Mesenchymal stem cell (in vitro differentiated cells and primary cell): ENCODE measurements around the gene CYYR1.

Experiments used
- DNase-seq: peaks from one replicate; pipeline ENCODE4 v3.0.0-alpha.2; 2013
- H2AFZ ChIP-seq: one replicate; pipeline ENCODE4 v1.6.1; 2013; ENCODE audit warnings: low read depth, mild to moderate bottlenecking, control low read depth, inconsistent platforms, low read length, moderate library complexity
- H2AK5ac ChIP-seq: 2 replicates; pipeline ENCODE4 v1.6.1; 2013; ENCODE audit warnings: low read length, moderate library complexity, mild to moderate bottlenecking, inconsistent platforms; ENCODE audit not compliant: severe bottlenecking
- H2BK120ac ChIP-seq: one replicate; pipeline ENCODE4 v1.6.1; 2013; ENCODE audit warnings: low read depth, mild to moderate bottlenecking, inconsistent platforms, low read length, moderate library complexity
- H2BK12ac ChIP-seq, 2 experiments: one replicate each; pipeline ENCODE4 v1.6.1; 2013; ENCODE audit warnings: inconsistent platforms in 2 of 2, low read length in 2 of 2, mild to moderate bottlenecking in 2 of 2, moderate library complexity in 2 of 2, control low read depth in 1 of 2
- H2BK15ac ChIP-seq: one replicate; pipeline ENCODE4 v1.6.1; 2013; ENCODE audit warnings: mild to moderate bottlenecking, low read depth, inconsistent platforms; ENCODE audit not compliant: poor library complexity, severe bottlenecking
- H2BK5ac ChIP-seq: 2 replicates; pipeline ENCODE4 v1.6.1; 2013; ENCODE audit warnings: low read depth, mild to moderate bottlenecking, low read length, control low read depth, inconsistent platforms; ENCODE audit not compliant: poor library complexity, severe bottlenecking
- H3K14ac ChIP-seq, 2 experiments: one replicate each; pipeline ENCODE4 v1.6.1; 2013; ENCODE audit warnings: inconsistent platforms in 2 of 2, low read length in 2 of 2, control low read depth in 1 of 2, mild to moderate bottlenecking in 1 of 2, moderate library complexity in 1 of 2
- H3K18ac ChIP-seq, 2 experiments: one replicate each; pipeline ENCODE4 v1.6.1; 2013; ENCODE audit warnings: inconsistent platforms in 2 of 2, low read length in 2 of 2, control low read depth in 1 of 2, low read depth in 1 of 2, mild to moderate bottlenecking in 1 of 2
- H3K23ac ChIP-seq, 2 experiments: one replicate each; pipeline ENCODE4 v1.6.1; 2013; ENCODE audit warnings: inconsistent platforms in 2 of 2, low read length in 2 of 2, mild to moderate bottlenecking in 2 of 2, moderate library complexity in 2 of 2, control low read depth in 1 of 2
- H3K27ac ChIP-seq: 2 replicates; pipeline ENCODE4 v1.5.1; 2013; ENCODE audit warnings: mild to moderate bottlenecking, moderate library complexity, low read length, control low read depth, inconsistent platforms; ENCODE audit not compliant: poor library complexity, severe bottlenecking
- H3K27me3 ChIP-seq, 2 experiments: 2 replicates each; pipeline versions ENCODE4 v1.6.1 to v1.7.0; 2013; ENCODE audit warnings: low read length in 2 of 2, mild to moderate bottlenecking in 2 of 2, moderate library complexity in 2 of 2, control low read depth in 1 of 2, inconsistent platforms in 1 of 2; ENCODE audit not compliant: control insufficient read depth in 1 of 2, insufficient read depth in 1 of 2
- H3K36me3 ChIP-seq, 2 experiments: 2 replicates each; pipeline versions ENCODE4 v1.6.1 to v1.7.0; 2013; ENCODE audit warnings: low read length in 2 of 2, control low read depth in 1 of 2, inconsistent platforms in 1 of 2, low read depth in 1 of 2, mild to moderate bottlenecking in 1 of 2; ENCODE audit not compliant: insufficient read depth in 2 of 2, control insufficient read depth in 1 of 2
- H3K4ac ChIP-seq, 2 experiments: one replicate each; pipeline ENCODE4 v1.6.1; 2013; ENCODE audit warnings: inconsistent platforms in 2 of 2, low read length in 2 of 2, mild to moderate bottlenecking in 2 of 2, moderate library complexity in 2 of 2, control low read depth in 1 of 2, low read depth in 1 of 2
- H3K4me1 ChIP-seq: 2 replicates; pipeline ENCODE4 v1.6.1; 2013; ENCODE audit warnings: low read depth, low read length, control low read depth; ENCODE audit not compliant: control insufficient read depth, insufficient read depth
- H3K4me2 ChIP-seq: 2 replicates; pipeline ENCODE4 v1.6.1; 2013; ENCODE audit warnings: low read length, mild to moderate bottlenecking, inconsistent platforms; ENCODE audit not compliant: poor library complexity, severe bottlenecking
- H3K4me3 ChIP-seq, 2 experiments: 2 replicates each; pipeline versions ENCODE4 v1.5.1 to v1.7.0; 2013; ENCODE audit warnings: low read length in 2 of 2, mild to moderate bottlenecking in 2 of 2, control low read depth in 1 of 2, low read depth in 1 of 2; ENCODE audit not compliant: insufficient read depth in 1 of 2
- H3K79me1 ChIP-seq: replicated peaks from 2 replicates; pipeline ENCODE4 v1.6.1; 2013; ENCODE audit warnings: mild to moderate bottlenecking, control low read depth, low read length, inconsistent platforms; ENCODE audit not compliant: poor library complexity, severe bottlenecking
- H3K9ac ChIP-seq: 2 replicates; pipeline ENCODE4 v1.7.0; 2013; ENCODE audit warnings: mild to moderate bottlenecking, low read length, moderate library complexity
- H3K9me3 ChIP-seq: 2 replicates; pipeline ENCODE4 v1.7.0; 2013; ENCODE audit warnings: mild to moderate bottlenecking, low read length; ENCODE audit not compliant: control insufficient read depth
- H4K8ac ChIP-seq: one replicate; pipeline ENCODE4 v1.6.1; 2013; ENCODE audit warnings: inconsistent platforms, mild to moderate bottlenecking, low read length, moderate library complexity
- H4K91ac ChIP-seq: one replicate; pipeline ENCODE4 v1.6.1; 2013; ENCODE audit warnings: mild to moderate bottlenecking, low read length, inconsistent platforms
- WGBS: methylation state at CpG from one replicate; pipeline ENCODE4 v1.1.7; 2013; ENCODE audit warnings: mixed read lengths; 5-methylcytosine and 5-hydroxymethylcytosine counted together

CYYR1 gene

GRCh38 chr21:26528882-26529281 lies 44.2 kb downstream of the CYYR1 start:
- no peak overlapping the region for H2BK12ac ChIP-seq
- H3K79me1 ChIP-seq = no peaks in the 10 kb centered on the region
- H2AFZ ChIP-seq = no peak overlapping the region
- H3K27ac ChIP-seq = no peak overlapping the region
- H3K27me3 ChIP-seq = no peaks in the 10 kb centered on the region
- H2AK5ac ChIP-seq = no peak overlapping the region
- H3K4ac ChIP-seq = no peak overlapping the region
- no peak overlapping the region for H3K23ac ChIP-seq
- H2BK15ac ChIP-seq = no peak overlapping the region
- H4K8ac ChIP-seq = no peak overlapping the region
- no peak overlapping the region for H3K9ac ChIP-seq
- no peaks in the 10 kb centered on the region for H3K4me1 ChIP-seq
- no peak overlapping the region for H3K4me3 ChIP-seq
- peaks cover 3% of the 10 kb centered on the region for H3K9me3 ChIP-seq
- no peak overlapping the region for H3K14ac ChIP-seq
- no peaks in the 10 kb centered on the region for H3K36me3 ChIP-seq
- H3K4me2 ChIP-seq = no peak overlapping the region
- H2BK120ac ChIP-seq = no peak overlapping the region
- DNase-seq = no peak
- H4K91ac ChIP-seq = no peak overlapping the region
- H2BK5ac ChIP-seq = no peak overlapping the region
- no peak overlapping the region for H3K18ac ChIP-seq

GRCh38 chr21:26522704-26523103 lies 50.4 kb downstream of the CYYR1 start:
- H2BK5ac ChIP-seq = no peak overlapping the region
- H3K14ac ChIP-seq = no peak overlapping the region
- no peaks in the 10 kb centered on the region for H3K4me1 ChIP-seq
- no peak overlapping the region for H3K4me2 ChIP-seq
- WGBS = 45% methylated on average over 6 of the region's 7 CpGs
- H3K79me1 ChIP-seq = no peaks in the 10 kb centered on the region
- no peaks in the 10 kb centered on the region for H3K27me3 ChIP-seq
- H3K18ac ChIP-seq = no peak overlapping the region
- DNase-seq = no peak
- H4K91ac ChIP-seq = no peak overlapping the region
- no peak overlapping the region for H3K27ac ChIP-seq
- no peak overlapping the region for H3K23ac ChIP-seq
- no peak overlapping the region for H2AFZ ChIP-seq
- no peak overlapping the region for H3K9ac ChIP-seq
- H3K4ac ChIP-seq = no peak overlapping the region
- no peaks in the 10 kb centered on the region for H3K36me3 ChIP-seq
- no peak overlapping the region for H2BK15ac ChIP-seq
- H3K4me3 ChIP-seq = no peak overlapping the region
- no peak overlapping the region for H2BK12ac ChIP-seq
- no peak overlapping the region for H2AK5ac ChIP-seq
- no peak overlapping the region for H2BK120ac ChIP-seq
- H4K8ac ChIP-seq = no peak overlapping the region
- no peaks in the 10 kb centered on the region for H3K9me3 ChIP-seq

GRCh38 chr21:26519142-26519541 lies 53.9 kb downstream of the CYYR1 start:
- Histone ChIP-seq H2BK5ac (no peak overlapping the region), H3K4me2 (no peak overlapping the region), H3K4ac (no peak overlapping the region), H3K79me1 (no peaks in the 10 kb centered on the region), H3K9me3 (no peaks in the 10 kb centered on the region), H2BK120ac (no peak overlapping the region), H3K36me3 (no peaks in the 10 kb centered on the region), H3K27me3 (no peaks in the 10 kb centered on the region), H3K23ac (no peak overlapping the region), H2BK15ac (no peak overlapping the region), H2BK12ac (no peak overlapping the region), H3K14ac (no peak overlapping the region), H4K8ac (no peak overlapping the region), H2AFZ (no peak overlapping the region), H2AK5ac (no peak overlapping the region), H4K91ac (no peak overlapping the region), H3K9ac (no peak overlapping the region), H3K18ac (no peak overlapping the region), H3K4me1 (no peaks in the 10 kb centered on the region), H3K27ac (no peak overlapping the region), H3K4me3 (no peak overlapping the region)
- no CpG with 5 or more reads among the region's 1 CpG for WGBS
- DNase-seq = no peak

- DNase-seq = no peak
- WGBS = 92% methylated on average over 1 of the region's 3 CpGs
These were observed 57.8 kb downstream of the CYYR1 start for GRCh38 chr21:26515257-26515656.

More at GRCh38 chr21:26515257-26515656, 57.8 kb downstream of the CYYR1 start:
- no peak overlapping the region for H3K18ac ChIP-seq
- no peak overlapping the region for H3K9ac ChIP-seq
- H2BK15ac ChIP-seq = no peak overlapping the region
- no peaks in the 10 kb centered on the region for H3K9me3 ChIP-seq
- H3K36me3 ChIP-seq = no peaks in the 10 kb centered on the region
- H2BK5ac ChIP-seq = no peak overlapping the region
- no peaks in the 10 kb centered on the region for H3K27me3 ChIP-seq
- H2BK120ac ChIP-seq = no peak overlapping the region
- H2AK5ac ChIP-seq = no peak overlapping the region
- H2AFZ ChIP-seq = no peak overlapping the region
- no peak overlapping the region for H3K4me3 ChIP-seq
- H4K91ac ChIP-seq = no peak overlapping the region
- no peaks in the 10 kb centered on the region for H3K79me1 ChIP-seq
- H2BK12ac ChIP-seq = no peak overlapping the region
- H3K4me2 ChIP-seq = no peak overlapping the region
- H3K23ac ChIP-seq = no peak overlapping the region
- no peak overlapping the region for H3K4ac ChIP-seq
- H3K14ac ChIP-seq = no peak overlapping the region
- no peak overlapping the region for H3K27ac ChIP-seq
- no peaks in the 10 kb centered on the region for H3K4me1 ChIP-seq
- no peak overlapping the region for H4K8ac ChIP-seq
